ENCODE data around the gene C1orf116.

The C1orf116 gene

GRCh38 chr1:207032528-207033017, at the start of gene C1orf116:
Gene C1orf116, minus strand, starts transcription at chr1:207032756. Its CDS starts 5,158 bp downstream, at chr1:207027598.
- DNase-seq (ENCODE audit: low spot score) = no peak

GRCh38 chr1:207081806-207082205, 49.2 kb upstream of the C1orf116 start:
- no peak for DNase-seq (ENCODE audit: low spot score)

- DNase-seq (ENCODE audit: low spot score) = no peak
Measured at GRCh38 chr1:207081088-207081487, 48.5 kb upstream of the C1orf116 start.

- DNase-seq (ENCODE audit: low spot score) = no peak
Measured at GRCh38 chr1:207079706-207080241, 47.2 kb upstream of the C1orf116 start.

- no peak for DNase-seq (ENCODE audit: low spot score)
Measured at GRCh38 chr1:207078578-207079132, 46.1 kb upstream of the C1orf116 start.

- DNase-seq (ENCODE audit: low spot score) = peak; percentile 63
Measured at GRCh38 chr1:207077470-207078377, 45.2 kb upstream of the C1orf116 start.

GRCh38 chr1:207077012-207077411, 44.5 kb upstream of the C1orf116 start:
- no peak for DNase-seq (ENCODE audit: low spot score)

GRCh38 chr1:207076181-207076955, 43.8 kb upstream of the C1orf116 start:
- DNase-seq (ENCODE audit: low spot score) = no peak

GRCh38 chr1:207073906-207074820, 41.6 kb upstream of the C1orf116 start:
- DNase-seq (ENCODE audit: low spot score) = no peak

GRCh38 chr1:207072233-207072632, 39.7 kb upstream of the C1orf116 start:
- DNase-seq (ENCODE audit: low spot score) = no peak

GRCh38 chr1:207071426-207071825, 38.9 kb upstream of the C1orf116 start:
- no peak for DNase-seq (ENCODE audit: low spot score)

GRCh38 chr1:207070811-207071210, 38.3 kb upstream of the C1orf116 start:
- DNase-seq (ENCODE audit: low spot score) = no peak

GRCh38 chr1:207069858-207070506, 37.4 kb upstream of the C1orf116 start:
- no peak for DNase-seq (ENCODE audit: low spot score)

- no peak for DNase-seq (ENCODE audit: low spot score)
Measured at GRCh38 chr1:207069061-207069460, 36.5 kb upstream of the C1orf116 start.

GRCh38 chr1:207067665-207068064, 35.1 kb upstream of the C1orf116 start:
- no peak for DNase-seq (ENCODE audit: low spot score)

GRCh38 chr1:207067185-207067584, 34.6 kb upstream of the C1orf116 start:
- DNase-seq (ENCODE audit: low spot score) = no peak

- DNase-seq (ENCODE audit: low spot score) = no peak
Measured at GRCh38 chr1:207064561-207064960, 32.0 kb upstream of the C1orf116 start.

- no peak for DNase-seq (ENCODE audit: low spot score)
Measured at GRCh38 chr1:207063014-207063413, 30.5 kb upstream of the C1orf116 start.

GRCh38 chr1:207062058-207062457, 29.5 kb upstream of the C1orf116 start:
- no peak for DNase-seq (ENCODE audit: low spot score)

- no peak for DNase-seq (ENCODE audit: low spot score)
Measured at GRCh38 chr1:207060596-207060995, 28.0 kb upstream of the C1orf116 start.

- no peak for DNase-seq (ENCODE audit: low spot score)
Measured at GRCh38 chr1:207059881-207060280, 27.3 kb upstream of the C1orf116 start.

All from germinal center (tissue), 1 donor.